ENCODE measurements around the gene HMGA1.

- TF ChIP-seq CTCF (conservative IDR thresholded peaks at IDR 0.05; ENCODE audit: low read length), result no peak
- no peak for TF ChIP-seq EZH2phosphoT487 (IDR thresholded peaks at IDR 0.05; ENCODE audit: borderline replicate concordance)
These were observed 51.9 kb downstream of the HMGA1 start for GRCh38 chr6:34288581-34288980.

Data from Loucy (cell line).